ENCODE results near the gene SLAMF6.

DNA sequence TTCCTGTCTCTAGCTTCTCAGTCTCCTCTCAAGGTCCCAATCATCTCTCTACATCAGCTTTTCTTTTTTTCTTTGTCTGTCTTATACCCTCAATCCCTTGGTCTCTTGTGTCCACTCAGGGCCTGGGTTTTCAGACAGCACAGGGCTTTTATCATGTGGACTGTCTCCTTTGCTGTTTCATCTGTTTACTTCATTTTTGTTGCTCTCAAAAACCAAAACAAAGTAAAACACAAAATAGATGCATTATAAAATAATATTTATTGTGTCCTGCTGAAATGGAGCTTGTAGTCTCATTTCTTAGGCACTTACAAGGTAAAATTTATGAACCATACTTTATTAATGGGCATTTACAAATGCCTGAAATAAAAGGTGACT lies 17.8 kb upstream of the SLAMF6 start:
- TF ChIP-seq CTCF (IDR thresholded peaks at IDR 0.05), result no peak
- TF ChIP-seq POLR2A (IDR thresholded peaks at IDR 0.05), result no peak

All from breast epithelium (tissue), 3 donors.